Transverse colon (tissue), 3 donors: Measurements from ENCODE around the gene TRPM1.

Source experiments
- CTCF ChIP-seq, 5 experiments: fragments of 200-600 bp in 3 of 5; fragments of 450-650 bp in 2 of 5; sonication (generic) in 3 of 5; IDR thresholded peaks; 1 replicate in 2 of 5; 2 replicates in 3 of 5; pipeline ENCODE4 v1.5.1; 2016 to 2017; ENCODE audit warnings: antibody characterized with exemption in 5 of 5, inconsistent platforms in 3 of 5, mild to moderate bottlenecking in 2 of 5, moderate library complexity in 1 of 5
- POLR2A ChIP-seq: fragments of 450-650 bp; IDR thresholded peaks from one replicate; pipeline ENCODE4 v1.6.1; 2016; ENCODE audit warnings: antibody characterized with exemption, mild to moderate bottlenecking, moderate library complexity

GRCh38 chr15:30984118-30984517, 117.4 kb downstream of the TRPM1 start:
- TF ChIP-seq CTCF (IDR thresholded peaks at IDR 0.05) (no peak), POLR2A (no peak)
